ENCODE data around the gene HUS1. TPM values are rescaled to one million over a fixed set of nuclear protein-coding genes. Genes with fewer than 3 reads are reported as not detected.

The HUS1 gene
- total and polyA plus RNA-seq, 2 experiments from 2014 or later, result 16.1 to 27.7 TPM

GRCh38 chr7:48009257-48009656 lies 29.8 kb upstream of the HUS1 start:
- Histone ChIP-seq H4K20me1 (ENCODE audit: insufficient read depth, poor library complexity, severe bottlenecking) (no peaks in the 10 kb centered on the region), H3K4me1 (ENCODE audit: insufficient read depth) (no peaks in the 10 kb centered on the region), H3K27me3 (no peaks in the 10 kb centered on the region), H3K4me3 (no peak overlapping the region), H2AFZ (no peak overlapping the region), H3K9me3 (ENCODE audit: low read depth) (no peaks in the 10 kb centered on the region), H3K79me2 (no peaks in the 10 kb centered on the region), H3K27ac (no peak overlapping the region), H3K4me2 (no peak overlapping the region), H3K36me3 (replicated peaks; ENCODE audit: insufficient read depth, low read depth) (no peaks in the 10 kb centered on the region), H3K9me2 (replicated peaks; ENCODE audit: insufficient read depth) (no peaks in the 10 kb centered on the region)
- WGBS (ENCODE audit: low lambda C conversion rate, missing lambda C conversion rate), result 87% methylated on average over 4 of the region's 4 CpGs
- TF ChIP-seq CTCF (IDR thresholded peaks at IDR 0.05; ENCODE audit: poor library complexity), result no peak
- no peak for TF ChIP-seq EZH2 (IDR thresholded peaks at IDR 0.05; ENCODE audit: borderline replicate concordance)
- TF ChIP-seq EZH2phosphoT487 (IDR thresholded peaks at IDR 0.05; ENCODE audit: low read depth, severe bottlenecking, unreplicated experiment), result no peak
- no peak for DNase-seq (ENCODE audit: low spot score)

GRCh38 chr7:48006866-48007265 lies 27.5 kb upstream of the HUS1 start:
- H3K4me2 ChIP-seq, result no peak overlapping the region
- no peak for TF ChIP-seq EZH2phosphoT487 (IDR thresholded peaks at IDR 0.05; ENCODE audit: low read depth, severe bottlenecking, unreplicated experiment)
- TF ChIP-seq CTCF (IDR thresholded peaks at IDR 0.05; ENCODE audit: poor library complexity), result no peak
- no peak for TF ChIP-seq EZH2 (IDR thresholded peaks at IDR 0.05; ENCODE audit: borderline replicate concordance)
- no peaks in the 10 kb centered on the region for H3K9me2 ChIP-seq (replicated peaks; ENCODE audit: insufficient read depth)
- no peaks in the 10 kb centered on the region for H3K36me3 ChIP-seq (replicated peaks; ENCODE audit: insufficient read depth, low read depth)
- no peaks in the 10 kb centered on the region for H3K27me3 ChIP-seq
- no peak overlapping the region for H2AFZ ChIP-seq
- H3K4me3 ChIP-seq, result no peak overlapping the region
- WGBS (ENCODE audit: low lambda C conversion rate, missing lambda C conversion rate), result 88% methylated on average over 5 of the region's 6 CpGs
- no peak overlapping the region for H3K27ac ChIP-seq
- H3K9me3 ChIP-seq (ENCODE audit: low read depth), result no peaks in the 10 kb centered on the region
- H3K79me2 ChIP-seq, result no peaks in the 10 kb centered on the region
- H4K20me1 ChIP-seq (ENCODE audit: insufficient read depth, poor library complexity, severe bottlenecking), result no peaks in the 10 kb centered on the region
- no peaks in the 10 kb centered on the region for H3K4me1 ChIP-seq (ENCODE audit: insufficient read depth)
- DNase-seq (ENCODE audit: low spot score), result no peak

- no peak overlapping the region for H2AFZ ChIP-seq
These were observed 25.2 kb upstream of the HUS1 start for GRCh38 chr7:48004638-48005037.

More at GRCh38 chr7:48004638-48005037, 25.2 kb upstream of the HUS1 start:
- Histone ChIP-seq H3K36me3 (replicated peaks; ENCODE audit: insufficient read depth, low read depth) (no peaks in the 10 kb centered on the region), H3K4me1 (ENCODE audit: insufficient read depth) (no peaks in the 10 kb centered on the region), H3K27ac (no peak overlapping the region), H3K27me3 (no peaks in the 10 kb centered on the region), H3K4me3 (no peak overlapping the region), H4K20me1 (ENCODE audit: insufficient read depth, poor library complexity, severe bottlenecking) (no peaks in the 10 kb centered on the region), H3K4me2 (no peak overlapping the region), H3K79me2 (no peaks in the 10 kb centered on the region), H3K9me3 (ENCODE audit: low read depth) (no peaks in the 10 kb centered on the region), H3K9me2 (replicated peaks; ENCODE audit: insufficient read depth) (no peaks in the 10 kb centered on the region)
- WGBS (ENCODE audit: low lambda C conversion rate, missing lambda C conversion rate), result 55% methylated on average over 5 of the region's 5 CpGs
- no peak for DNase-seq (ENCODE audit: low spot score)
- no peak for TF ChIP-seq EZH2 (IDR thresholded peaks at IDR 0.05; ENCODE audit: borderline replicate concordance)
- no peak for TF ChIP-seq CTCF (IDR thresholded peaks at IDR 0.05; ENCODE audit: poor library complexity)
- no peak for TF ChIP-seq EZH2phosphoT487 (IDR thresholded peaks at IDR 0.05; ENCODE audit: low read depth, severe bottlenecking, unreplicated experiment)

Measured in hepatocyte (in vitro differentiated cells).